NCI-H1436 (cell line): ENCODE data around the gene CR1.
A peak's percentile ranks its signal among the peaks of the same experiment; 100 is the strongest.
"Not testable (repeated sequence)": the region's sequence is repeated elsewhere in the genome, so short reads cannot be mapped to it uniquely, and the experiment has no call there.

Source experiments
- DNase-seq: peaks from one replicate; lab custom pipeline; 2025; lab: John Stamatoyannopoulos, UW

The CR1 gene

DNA sequence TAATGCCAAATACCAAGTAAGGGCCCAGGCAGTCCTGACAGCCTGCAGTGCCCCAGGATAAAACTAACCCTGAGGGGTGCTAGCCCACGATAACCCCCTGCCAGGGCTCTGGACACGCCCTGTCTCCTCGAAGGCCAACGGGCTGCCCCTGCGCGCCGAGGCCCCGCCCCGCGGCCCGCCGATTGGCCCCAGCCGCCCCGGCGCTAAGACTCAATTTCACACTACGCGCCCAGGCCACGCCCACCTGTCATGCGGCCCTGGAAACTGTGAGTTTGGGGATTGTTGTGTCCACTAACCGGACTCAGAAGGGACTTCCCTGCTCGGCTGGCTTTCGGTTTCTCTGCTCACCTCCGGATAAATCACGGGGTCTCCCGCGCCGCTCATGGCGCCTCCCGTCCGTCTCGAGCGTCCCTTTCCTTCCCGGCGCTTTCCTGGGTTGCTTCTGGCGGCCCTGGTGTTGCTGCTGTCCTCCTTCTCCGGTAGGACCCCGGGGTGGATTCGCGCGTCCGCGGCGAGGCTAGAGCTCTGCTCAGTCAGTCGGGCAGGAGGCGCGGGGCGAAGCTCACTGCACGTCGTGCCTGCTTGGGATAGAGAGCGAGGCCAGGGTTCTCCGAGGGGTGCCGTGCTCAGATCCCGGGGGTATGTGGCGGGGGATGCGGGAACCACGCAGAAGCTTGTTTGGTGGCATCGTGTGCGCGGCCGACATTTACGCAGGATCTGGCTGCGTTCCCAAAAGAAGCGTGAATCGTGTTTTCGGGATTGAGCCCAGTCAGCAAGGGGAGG lies 149.1 kb downstream of the CR1 start, which contains the start of gene CR1L:
TSS of gene CR1L (plus strand) at position 282 of the 783 bp plus-strand sequence. CDS start at position 383, 101 bp downstream.
- DNase-seq = peak; percentile 88

GRCh38 chr1:207645635-207646081 lies 149.7 kb downstream of the CR1 start:
- no peak for DNase-seq

DNA sequence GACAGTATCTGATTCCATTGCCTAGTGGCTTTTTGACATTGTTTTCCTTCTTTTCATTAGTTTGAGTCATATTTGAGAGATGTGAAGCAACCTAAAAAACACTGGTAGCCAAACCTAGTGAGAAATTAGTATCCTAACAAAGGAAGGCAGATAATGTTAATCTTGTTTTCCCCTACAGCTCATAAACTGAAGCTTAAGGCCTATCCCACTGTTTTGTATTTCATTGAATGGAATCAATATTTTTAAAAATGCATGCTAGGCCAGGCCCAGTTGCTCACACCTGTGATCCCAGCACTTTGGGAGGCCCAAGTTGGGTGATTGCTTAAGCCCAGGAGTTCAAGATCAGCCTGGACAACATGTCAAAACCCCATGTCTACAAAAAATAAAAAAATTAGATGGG lies 150.2 kb downstream of the CR1 start:
- no peak for DNase-seq

DNA sequence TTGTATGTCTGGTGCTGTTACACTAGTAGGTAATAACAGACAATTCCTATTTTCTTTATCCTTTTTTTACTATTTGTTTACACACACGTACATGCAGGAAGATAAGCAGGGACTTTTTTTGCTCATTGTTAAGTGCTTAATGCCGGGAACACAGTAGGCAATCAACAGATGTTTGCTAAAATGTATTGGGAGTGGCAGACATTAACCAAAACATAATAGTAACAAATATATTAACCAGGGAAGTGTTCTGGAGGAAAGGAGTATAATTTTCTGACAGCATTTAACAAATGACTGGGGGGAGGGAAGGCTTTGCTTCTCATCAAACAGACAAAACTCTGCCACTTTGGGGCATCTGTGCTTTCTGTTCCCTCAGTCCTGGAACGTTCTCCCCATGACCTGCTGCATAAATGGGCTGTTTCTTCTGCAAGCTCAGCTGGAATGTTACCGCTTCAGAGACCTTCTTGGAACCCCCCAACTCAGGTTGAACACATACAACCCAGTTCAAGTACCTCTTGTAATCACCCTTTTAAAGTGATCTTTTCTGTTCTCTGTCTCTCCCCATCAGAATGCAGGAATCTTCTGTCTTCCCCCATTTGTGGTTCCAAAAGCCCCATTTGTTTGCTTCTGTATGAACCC lies 151.1 kb downstream of the CR1 start:
- DNase-seq = no peak

DNA sequence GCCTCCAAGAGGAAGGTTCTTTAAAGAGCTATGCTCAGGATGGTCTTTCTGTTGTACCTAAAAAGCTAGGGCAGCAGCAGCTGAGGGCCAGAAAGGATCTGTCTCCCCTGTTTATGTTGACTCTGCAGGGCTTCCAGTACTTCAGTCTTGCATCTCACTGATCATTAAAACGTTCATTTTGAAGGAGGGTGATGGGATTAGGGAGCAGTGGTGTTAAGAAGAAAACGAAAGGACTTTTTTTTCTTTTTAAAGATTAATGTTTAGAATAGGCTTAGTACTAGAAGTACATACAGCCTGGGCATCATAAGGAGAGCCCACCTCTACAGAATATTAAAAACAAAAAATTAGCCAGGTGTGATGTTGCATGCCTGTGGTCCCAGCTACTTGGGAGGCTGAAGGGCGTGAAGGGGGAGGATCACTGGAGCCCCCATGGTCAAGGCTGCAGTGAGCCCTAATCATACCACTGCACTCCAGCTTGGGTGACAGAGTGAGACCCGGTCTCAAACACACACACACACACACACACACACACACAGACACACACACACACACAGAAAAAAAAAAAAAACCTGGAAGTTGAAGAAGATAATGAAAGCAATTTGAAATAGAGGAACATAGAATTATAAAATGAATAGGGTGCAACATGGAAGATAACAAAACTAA lies 151.8 kb downstream of the CR1 start:
- DNase-seq = no peak

DNA sequence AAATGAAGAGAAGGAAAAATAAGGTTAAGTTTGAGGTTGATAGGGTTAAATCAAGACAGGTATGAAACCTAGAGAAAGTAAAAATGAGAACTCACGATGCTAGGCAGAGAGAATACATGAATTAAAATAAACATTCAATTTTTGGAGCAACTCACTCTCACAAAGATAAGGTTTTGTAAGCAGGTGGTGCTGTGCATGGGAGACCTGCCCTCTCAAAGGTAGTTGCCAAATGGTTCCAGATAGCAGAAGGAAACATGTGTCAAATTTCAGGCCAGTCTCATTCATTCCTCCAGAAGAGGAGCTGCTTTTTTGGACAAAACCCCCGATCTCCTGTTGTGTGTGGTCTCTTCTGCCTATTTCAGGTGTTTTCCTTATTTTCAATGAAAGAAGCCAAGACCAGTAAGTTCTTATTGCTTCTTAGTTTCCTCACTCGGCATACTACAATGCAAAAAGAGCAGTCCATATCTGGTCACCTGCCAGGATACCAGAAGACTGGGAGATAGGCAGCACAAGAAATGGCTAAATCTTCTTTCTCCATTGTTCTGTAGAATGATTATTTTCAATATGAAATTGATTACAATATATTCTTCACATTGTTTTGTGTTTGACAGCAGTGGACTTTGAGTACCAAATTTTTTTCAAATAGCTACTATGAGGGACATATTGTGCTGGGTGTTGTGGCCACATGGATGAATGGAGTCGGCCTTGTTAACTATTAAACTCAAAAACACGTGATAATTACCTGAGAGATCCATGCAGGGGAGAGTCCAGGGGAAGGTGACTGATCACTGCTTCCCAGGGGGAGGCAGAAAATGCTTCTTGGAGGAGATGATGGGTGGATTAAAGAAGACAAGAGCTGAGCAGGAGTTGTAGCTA lies 152.6 kb downstream of the CR1 start:
- DNase-seq = no peak

GRCh38 chr1:207649210-207649753 lies 153.3 kb downstream of the CR1 start:
- DNase-seq = no peak

DNA sequence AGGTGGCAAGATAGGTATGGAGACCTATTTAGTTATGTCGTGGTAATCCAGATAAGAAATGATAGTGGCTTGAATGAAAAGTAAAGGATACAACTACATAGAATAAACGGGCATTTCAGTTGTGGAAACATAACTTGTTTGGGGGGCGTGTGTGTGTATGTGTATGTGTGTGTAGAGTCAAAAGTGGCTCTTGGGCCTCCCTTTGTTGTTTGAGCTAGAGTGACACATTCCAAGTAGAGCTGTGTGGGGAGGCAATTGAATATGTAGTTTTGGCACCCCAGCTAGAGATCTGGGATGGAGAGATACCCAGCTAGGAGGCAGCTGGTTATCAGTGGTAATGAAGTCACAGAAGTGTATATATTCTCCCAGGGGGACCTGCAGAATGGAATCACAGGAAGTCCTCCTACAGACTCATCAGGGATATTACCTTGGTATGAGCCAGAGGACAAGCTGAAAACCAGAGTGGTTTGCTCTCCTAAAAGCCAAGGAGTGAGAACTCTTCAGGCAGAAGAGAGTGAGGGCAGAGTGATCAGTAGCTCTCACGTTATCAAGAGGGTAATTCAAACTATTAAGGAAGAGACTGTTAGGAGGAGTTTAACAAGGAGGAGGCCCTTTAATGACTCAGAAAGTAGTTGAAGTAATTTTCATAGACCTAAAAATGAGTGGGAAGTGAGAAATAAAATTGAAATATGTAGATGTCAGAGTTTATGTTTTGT lies 154.1 kb downstream of the CR1 start:
- DNase-seq = no peak

DNA sequence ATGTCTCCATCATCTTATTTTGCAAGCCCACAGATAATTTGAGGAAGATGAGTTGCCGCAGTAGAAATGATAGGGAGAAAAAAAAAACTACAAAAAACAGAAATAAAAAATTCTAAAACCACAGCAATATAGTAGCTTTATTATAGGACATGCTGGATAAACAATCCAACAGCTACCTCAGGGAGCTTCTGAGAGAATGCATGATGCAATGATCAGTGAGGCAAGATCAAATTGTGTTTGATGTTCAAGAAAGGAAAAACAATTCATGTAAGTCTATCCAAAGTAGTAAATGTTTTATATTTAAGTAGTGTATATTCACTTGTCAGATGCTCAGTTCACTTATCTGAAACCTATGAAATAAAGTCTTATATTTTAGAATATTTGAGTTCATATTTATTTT lies 155.6 kb downstream of the CR1 start:
- no peak for DNase-seq

GRCh38 chr1:207654320-207654719 lies 158.4 kb downstream of the CR1 start:
- DNase-seq = no peak

DNA sequence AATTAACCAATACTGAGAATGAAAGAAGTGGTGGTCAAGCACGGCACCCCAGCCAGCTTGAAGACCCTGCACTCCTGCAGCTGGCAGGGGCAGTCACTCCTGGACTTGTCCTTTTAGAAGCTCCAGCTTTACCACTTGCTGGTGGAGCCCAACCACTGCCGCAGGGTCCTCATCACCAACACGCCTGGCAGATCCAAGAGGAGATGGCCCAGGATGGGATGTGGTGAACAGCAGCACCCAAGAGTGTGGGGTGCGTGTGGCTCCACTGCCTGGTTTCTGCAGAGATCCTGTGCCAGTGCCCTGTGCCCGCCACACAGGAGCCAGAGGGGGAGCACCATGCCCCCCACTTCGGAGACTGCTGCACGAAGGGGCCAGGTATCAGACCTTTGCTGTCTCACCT lies 162.5 kb downstream of the CR1 start:
- DNase-seq = no peak

DNA sequence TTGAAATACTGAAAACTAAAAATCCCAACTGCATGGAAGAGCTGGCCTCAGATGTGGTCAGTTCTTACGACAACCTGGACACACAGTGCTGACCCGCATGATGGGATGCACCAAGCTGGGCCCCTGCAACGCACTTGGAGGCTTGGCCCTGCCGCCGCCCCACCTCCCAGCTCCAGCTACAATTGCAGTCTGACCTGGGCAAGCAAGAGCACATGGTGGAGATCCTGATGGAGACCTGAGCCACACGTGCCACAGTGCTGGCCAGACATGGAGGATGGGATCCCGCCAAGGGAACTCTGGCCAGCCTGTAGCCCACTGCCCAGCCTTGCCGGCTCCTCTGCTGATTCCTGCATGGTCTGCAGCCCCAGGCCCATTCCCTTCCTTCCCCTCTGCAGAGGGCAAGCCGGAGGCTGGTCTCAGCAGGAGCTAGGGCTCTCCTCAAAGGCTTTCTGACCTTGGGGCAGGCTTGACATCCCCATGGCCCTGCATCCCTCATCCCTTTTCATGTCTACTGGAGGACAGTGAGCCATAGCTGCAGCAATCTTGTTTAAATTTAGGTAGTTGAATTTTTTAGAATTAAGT lies 163.0 kb downstream of the CR1 start:
- no peak for DNase-seq

- no peak for DNase-seq
These were observed 163.7 kb downstream of the CR1 start for GRCh38 chr1:207659545-207660153.

- not testable (repeated sequence) for DNase-seq
These were observed 165.5 kb downstream of the CR1 start for GRCh38 chr1:207661420-207661819.

DNA sequence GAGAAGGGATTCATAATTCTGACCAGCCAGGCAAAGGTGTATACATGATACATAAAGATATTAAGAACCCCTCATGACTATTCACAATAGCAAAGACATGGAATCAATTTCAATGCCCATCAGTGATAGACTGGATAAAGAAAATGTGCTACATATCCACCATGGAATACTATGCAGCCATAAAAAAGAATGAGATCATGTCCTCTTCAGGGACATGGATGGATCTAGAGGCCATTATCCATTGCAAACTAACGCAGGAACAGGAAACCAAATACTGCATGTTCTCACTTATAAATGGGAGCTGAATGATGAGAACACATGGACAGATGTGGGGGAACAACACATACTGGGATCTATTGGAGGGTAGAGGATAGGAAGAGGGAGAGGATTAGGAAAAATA lies 170.4 kb downstream of the CR1 start:
- no peak for DNase-seq

- DNase-seq = no peak
These were observed 173.6 kb downstream of the CR1 start for GRCh38 chr1:207669528-207670009.

DNA sequence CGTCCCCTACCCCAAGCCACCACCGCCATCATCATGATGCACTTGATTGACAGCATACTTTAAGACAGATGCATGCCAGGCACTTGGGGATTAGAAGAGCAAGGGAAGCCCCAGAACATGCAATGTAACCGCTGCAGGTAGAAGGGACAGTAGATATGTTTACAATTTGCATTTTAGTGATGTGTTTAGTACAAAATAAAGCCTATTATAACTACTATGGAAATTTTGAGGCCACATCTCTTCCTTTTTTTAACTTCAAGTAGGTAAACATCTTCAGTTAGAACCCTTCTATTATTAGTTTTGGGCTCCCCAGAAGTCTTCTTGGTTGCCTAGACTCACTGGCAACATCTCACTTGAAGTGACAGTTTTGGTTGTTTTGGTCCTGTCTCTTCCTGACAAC lies 174.2 kb downstream of the CR1 start:
- DNase-seq = no peak

DNA sequence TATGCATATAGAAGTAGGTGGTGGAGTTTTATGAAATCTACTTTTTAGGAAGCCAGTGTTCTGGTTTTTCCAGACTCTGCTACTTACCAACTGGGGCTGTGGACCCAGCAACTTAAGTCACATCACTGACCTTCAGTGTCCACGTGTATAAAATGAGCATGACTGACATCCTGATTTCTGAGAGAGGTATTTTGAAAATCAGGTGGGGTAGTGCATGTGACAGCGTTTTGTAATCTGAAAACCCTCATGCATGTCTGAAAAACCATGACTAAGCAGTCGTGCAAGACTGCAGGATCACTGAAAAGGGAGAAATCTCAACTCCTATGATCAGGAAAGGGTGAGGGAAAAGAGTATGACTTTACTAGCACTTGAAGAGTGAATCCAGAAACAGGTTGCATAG lies 175.0 kb downstream of the CR1 start:
- DNase-seq = no peak

- peak; percentile 68 for DNase-seq
These were observed 176.7 kb downstream of the CR1 start for GRCh38 chr1:207672522-207673130.

DNA sequence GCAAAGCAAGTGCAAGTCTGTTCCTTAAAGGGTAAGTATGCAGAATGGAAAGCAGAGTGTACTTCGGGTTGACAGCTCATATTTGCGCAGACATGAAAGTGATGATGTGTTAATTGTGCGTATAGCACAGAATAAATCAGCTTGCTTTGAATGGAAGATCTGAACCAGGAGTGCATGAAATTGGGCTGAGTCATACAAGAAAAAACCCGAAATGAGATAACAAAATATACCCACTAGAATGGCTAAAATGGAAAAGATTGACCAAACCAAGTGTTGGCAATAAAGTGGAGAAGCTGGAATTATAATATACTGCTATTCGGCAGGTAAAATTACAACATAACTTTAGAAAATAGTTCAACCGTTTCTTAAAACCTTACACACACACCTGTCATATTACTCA lies 177.4 kb downstream of the CR1 start:
- DNase-seq = no peak
